ENCODE data around the gene HNRNPC.

HNRNPC gene

GRCh38 chr14:21200752-21201461 lies 68.3 kb downstream of the HNRNPC start:
- DNase-seq (ENCODE audit: low read depth): no peak
- no peak overlapping the region for H3K4me3 ChIP-seq (replicated peaks; ENCODE audit: low read depth, low read length)
- no peak for TF ChIP-seq CTCF (IDR thresholded peaks at IDR 0.05; ENCODE audit: low read length, missing control alignments)

GRCh38 chr14:21199611-21200560 lies 69.4 kb downstream of the HNRNPC start:
- no peak overlapping the region for H3K4me3 ChIP-seq (replicated peaks; ENCODE audit: low read depth, low read length)
- no peak for TF ChIP-seq CTCF (IDR thresholded peaks at IDR 0.05; ENCODE audit: low read length, missing control alignments)
- DNase-seq (ENCODE audit: low read depth): no peak

GRCh38 chr14:21197418-21198205 lies 71.6 kb downstream of the HNRNPC start:
- no peak for TF ChIP-seq CTCF (IDR thresholded peaks at IDR 0.05; ENCODE audit: low read length, missing control alignments)
- no peak for DNase-seq (ENCODE audit: low read depth)
- H3K4me3 ChIP-seq (replicated peaks; ENCODE audit: low read depth, low read length): no peak overlapping the region

GRCh38 chr14:21194597-21194996 lies 74.6 kb downstream of the HNRNPC start:
- no peak overlapping the region for H3K4me3 ChIP-seq (replicated peaks; ENCODE audit: low read depth, low read length)
- no peak for DNase-seq (ENCODE audit: low read depth)
- no peak for TF ChIP-seq CTCF (IDR thresholded peaks at IDR 0.05; ENCODE audit: low read length, missing control alignments)

GRCh38 chr14:21192875-21193535 lies 76.2 kb downstream of the HNRNPC start:
- no peak overlapping the region for H3K4me3 ChIP-seq (replicated peaks; ENCODE audit: low read depth, low read length)
- no peak for DNase-seq (ENCODE audit: low read depth)
- TF ChIP-seq CTCF (IDR thresholded peaks at IDR 0.05; ENCODE audit: low read length, missing control alignments): no peak

GRCh38 chr14:21192447-21192822 lies 76.8 kb downstream of the HNRNPC start:
- no peak overlapping the region for H3K4me3 ChIP-seq (replicated peaks; ENCODE audit: low read depth, low read length)
- no peak for DNase-seq (ENCODE audit: low read depth)
- no peak for TF ChIP-seq CTCF (IDR thresholded peaks at IDR 0.05; ENCODE audit: low read length, missing control alignments)
